Ectodermal cell (in vitro differentiated cells): ENCODE measurements around the gene RIGI.
"Not testable (repeated sequence)": the region's sequence is repeated elsewhere in the genome, so short reads cannot be mapped to it uniquely, and the experiment has no call there.

Source experiments
- H3K27ac ChIP-seq: 2 replicates; pipeline ENCODE4 v1.7.0; 2013; ENCODE audit warnings: mild to moderate bottlenecking, low read depth, low read length; ENCODE audit not compliant: insufficient read depth, poor library complexity, severe bottlenecking
- H3K27me3 ChIP-seq: 2 replicates; pipeline ENCODE4 v1.7.0; 2013; ENCODE audit warnings: mild to moderate bottlenecking, low read length; ENCODE audit not compliant: insufficient read depth, control insufficient read depth, poor library complexity, severe bottlenecking
- H3K36me3 ChIP-seq: one replicate; pipeline ENCODE4 v1.7.0; 2013; ENCODE audit warnings: low read length; ENCODE audit not compliant: control insufficient read depth, insufficient read depth
- H3K4me1 ChIP-seq: one replicate; pipeline ENCODE4 v1.7.0; 2013; ENCODE audit warnings: low read length; ENCODE audit not compliant: control insufficient read depth, insufficient read depth
- H3K4me3 ChIP-seq: 2 replicates; pipeline ENCODE4 v1.7.0; 2013; ENCODE audit warnings: low read depth, low read length, control low read depth; ENCODE audit not compliant: insufficient read depth
- H3K9me3 ChIP-seq: 2 replicates; pipeline ENCODE4 v1.7.0; 2013; ENCODE audit warnings: mild to moderate bottlenecking, low read length, moderate library complexity; ENCODE audit not compliant: control insufficient read depth
- WGBS, 2 experiments: methylation state at CpG; one replicate each; pipeline ENCODE4 v1.1.7; 2013; ENCODE audit warnings: missing lambda C conversion rate in 2 of 2; 5-methylcytosine and 5-hydroxymethylcytosine counted together

Gene RIGI

GRCh38 chr9:32554591-32554990 is 28.6 kb upstream of the RIGI start:
- H3K36me3 ChIP-seq = no peaks in the 10 kb centered on the region
- H3K27me3 ChIP-seq = no peaks in the 10 kb centered on the region
- no peaks in the 10 kb centered on the region for H3K9me3 ChIP-seq
- H3K27ac ChIP-seq = no peak overlapping the region
- H3K4me1 ChIP-seq = no peaks in the 10 kb centered on the region
- H3K4me3 ChIP-seq = no peak overlapping the region

- Histone ChIP-seq H3K4me1 (no peaks in the 10 kb centered on the region), H3K36me3 (no peaks in the 10 kb centered on the region), H3K27ac (no peak overlapping the region), H3K27me3 (no peaks in the 10 kb centered on the region), H3K9me3 (no peaks in the 10 kb centered on the region), H3K4me3 (no peak overlapping the region)
- 93 to 97% methylated on average over 2 of the region's 2 CpGs for WGBS, 2 experiments
Observed at GRCh38 chr9:32554107-32554506, 28.1 kb upstream of the RIGI start.

- 1% methylated on average over 46 of the region's 46 CpGs for WGBS, 2 experiments
- H3K4me3 ChIP-seq = peak within 1 kb of the TSS; percentile 80
- H3K36me3 ChIP-seq = no peaks in the 10 kb centered on the region
- H3K4me1 ChIP-seq = no peaks in the 10 kb centered on the region
- H3K9me3 ChIP-seq = no peaks in the 10 kb centered on the region
- peak within 1 kb of the TSS; percentile 95 for H3K27ac ChIP-seq
- no peaks in the 10 kb centered on the region for H3K27me3 ChIP-seq
Observed at GRCh38 chr9:32552172-32552872, 26.3 kb upstream of the RIGI start, which contains the start of the genes SMIM27 and TOPORS. SMIM27 (plus strand) TSS chr9:32552327; CDS start chr9:32552435, 108 bp downstream. TOPORS (minus strand) TSS chr9:32552586; CDS start chr9:32552436, 150 bp downstream.

DNA sequence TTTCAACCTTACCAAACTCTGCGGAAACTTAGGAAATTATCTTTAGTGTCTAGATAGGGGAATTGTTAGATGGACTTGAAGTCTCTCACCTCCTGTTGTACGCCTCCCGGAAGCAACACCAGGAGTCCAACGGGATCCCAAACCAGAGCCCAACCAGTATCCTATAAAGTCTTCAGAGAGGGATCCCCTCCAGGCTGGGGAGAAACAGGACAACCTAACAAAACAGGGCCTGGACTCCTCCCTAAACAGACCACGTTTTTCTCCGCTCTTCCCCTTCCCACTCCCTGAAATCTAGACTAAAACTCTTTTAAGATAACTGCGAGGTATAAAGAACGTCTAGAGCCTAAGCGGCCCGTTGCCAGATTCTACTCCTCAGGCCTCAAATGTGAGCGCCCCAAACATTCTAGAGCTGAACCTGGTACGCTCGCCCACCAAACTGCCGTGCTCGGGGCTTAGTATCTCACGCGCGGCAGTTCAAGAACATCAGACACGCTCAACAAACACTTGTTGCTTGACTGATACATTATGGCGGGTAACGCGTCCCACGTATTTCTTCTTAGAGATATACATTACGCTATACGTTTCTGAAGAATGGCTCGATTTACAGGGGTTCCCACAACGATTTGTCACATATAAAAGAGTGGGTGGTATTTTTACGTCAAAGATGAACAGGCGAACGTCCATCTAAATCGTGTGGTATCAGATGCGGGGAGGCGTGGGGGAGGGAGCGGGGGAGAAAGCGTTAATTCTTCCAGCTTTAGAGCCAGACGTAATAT is 25.5 kb upstream of the RIGI start:
- Histone ChIP-seq H3K27me3 (no peaks in the 10 kb centered on the region), H3K27ac (peak overlapping the region; percentile 95), H3K9me3 (no peaks in the 10 kb centered on the region), H3K36me3 (no peaks in the 10 kb centered on the region), H3K4me3 (peak overlapping the region; percentile 80), H3K4me1 (no peaks in the 10 kb centered on the region)
- 0 to 1% methylated on average over 36 of the region's 36 CpGs for WGBS, 2 experiments

DNA sequence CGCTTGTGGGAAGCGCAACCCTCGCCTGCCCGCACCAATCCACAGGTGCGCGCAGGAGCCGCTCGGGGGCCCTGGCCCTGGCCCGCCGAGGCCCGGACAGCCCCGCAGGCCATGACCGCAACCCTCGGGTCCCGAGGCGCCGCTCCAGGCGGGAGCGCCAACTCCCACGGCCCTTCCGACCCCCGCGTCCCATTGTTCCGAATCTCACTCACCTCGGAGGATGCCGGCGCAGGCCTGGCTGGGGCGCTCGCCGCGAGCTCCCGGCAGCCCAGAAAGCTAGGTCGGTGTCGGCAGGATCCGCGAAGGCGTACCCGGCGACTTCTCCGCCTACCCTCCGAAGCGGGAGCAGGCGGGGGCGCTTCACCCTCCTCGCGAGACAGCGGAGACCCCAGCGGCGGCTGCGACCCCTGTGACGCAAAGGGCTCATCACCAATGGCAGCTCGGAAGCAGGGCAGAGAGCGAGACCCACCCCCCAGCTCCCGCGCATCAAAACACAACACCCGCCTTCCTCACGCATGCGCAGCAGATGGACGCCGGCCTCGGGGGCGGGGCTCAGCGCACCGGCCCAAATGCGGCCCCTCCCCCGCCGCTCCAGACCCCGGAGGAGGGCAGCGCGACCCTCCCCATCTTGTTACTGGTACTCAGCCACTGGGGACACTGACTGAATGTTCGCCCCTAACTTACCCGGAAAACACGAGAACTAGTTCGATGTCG is 24.7 kb upstream of the RIGI start:
- 0% methylated on average over 75 of the region's 75 CpGs for WGBS, 2 experiments
- H3K4me3 ChIP-seq = peak overlapping the region; percentile 80
- no peaks in the 10 kb centered on the region for H3K4me1 ChIP-seq
- H3K36me3 ChIP-seq = no peaks in the 10 kb centered on the region
- no peaks in the 10 kb centered on the region for H3K9me3 ChIP-seq
- no peaks in the 10 kb centered on the region for H3K27me3 ChIP-seq
- peak overlapping the region; percentile 95 for H3K27ac ChIP-seq

GRCh38 chr9:32550150-32550561 is 24.2 kb upstream of the RIGI start:
- 2 to 3% methylated on average over 10 of the region's 10 CpGs for WGBS, 2 experiments
- Histone ChIP-seq H3K27me3 (no peaks in the 10 kb centered on the region), H3K4me1 (no peaks in the 10 kb centered on the region), H3K9me3 (no peaks in the 10 kb centered on the region), H3K36me3 (no peaks in the 10 kb centered on the region), H3K27ac (peak overlapping the region; percentile 89), H3K4me3 (peak overlapping the region; percentile 80)

- not testable (repeated sequence) for H3K4me3 ChIP-seq, H3K27me3 ChIP-seq, H3K9me3 ChIP-seq, H3K27ac ChIP-seq, H3K36me3 ChIP-seq, H3K4me1 ChIP-seq
- 90 to 92% methylated on average over 20 of the region's 20 CpGs for WGBS, 2 experiments
Observed at GRCh38 chr9:32548213-32548612, 22.2 kb upstream of the RIGI start.

GRCh38 chr9:32545884-32546283 is 19.9 kb upstream of the RIGI start:
- peaks cover 14% of the 10 kb centered on the region for H3K36me3 ChIP-seq
- 88 to 92% methylated on average over 1 of the region's 1 CpG for WGBS, 2 experiments

DNA sequence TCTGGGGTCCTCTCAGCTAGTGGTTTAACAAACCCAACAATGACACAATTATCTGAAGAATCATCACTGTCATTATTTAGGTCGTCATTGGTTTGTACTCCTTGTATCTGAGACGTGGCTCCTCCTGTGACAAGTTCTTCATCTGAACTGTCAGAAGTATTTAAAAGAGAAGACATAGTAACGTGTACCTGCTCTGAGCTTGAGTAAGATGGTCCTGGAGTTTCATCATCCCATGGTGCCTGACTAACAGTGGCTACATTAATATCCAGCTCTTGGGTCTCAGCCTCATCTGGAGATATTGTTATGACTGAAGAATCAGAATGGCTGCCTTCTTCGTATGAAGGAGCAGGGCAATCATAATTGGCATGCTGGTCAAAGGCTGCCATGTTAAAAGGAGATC is 17.1 kb upstream of the RIGI start:
- 96% methylated on average over 4 of the region's 4 CpGs for WGBS, 2 experiments
- H3K36me3 ChIP-seq = peaks cover 18% of the 10 kb centered on the region
- no peaks in the 10 kb centered on the region for H3K9me3 ChIP-seq
- no peaks in the 10 kb centered on the region for H3K27me3 ChIP-seq
- H3K4me3 ChIP-seq = no peak overlapping the region
- H3K27ac ChIP-seq = no peak overlapping the region
- H3K4me1 ChIP-seq = no peaks in the 10 kb centered on the region

More at GRCh38 chr9:32545884-32546283, 19.9 kb upstream of the RIGI start:
- Histone ChIP-seq H3K27me3 (no peaks in the 10 kb centered on the region), H3K4me1 (no peaks in the 10 kb centered on the region), H3K4me3 (no peak overlapping the region), H3K9me3 (no peaks in the 10 kb centered on the region), H3K27ac (no peak overlapping the region)

GRCh38 chr9:32533816-32534215 is 7.8 kb upstream of the RIGI start:
- WGBS, 2 experiments = 94% methylated on average over 4 of the region's 4 CpGs

More at GRCh38 chr9:32533816-32534215, 7.8 kb upstream of the RIGI start:
- Histone ChIP-seq H3K4me1 (no peaks in the 10 kb centered on the region), H3K4me3 (no peak overlapping the region), H3K27ac (no peak overlapping the region), H3K9me3 (no peaks in the 10 kb centered on the region), H3K36me3 (no peaks in the 10 kb centered on the region), H3K27me3 (no peaks in the 10 kb centered on the region)
